Keratinocyte (primary cell): ENCODE results near the gene AMZ1.

Source experiments
- CTCF ChIP-seq, 3 experiments: IDR thresholded peaks in 1 of 3; conservative IDR thresholded peaks in 1 of 3; optimal IDR thresholded peaks in 1 of 3; 2 replicates in 2 of 3; 3 replicates in 1 of 3; pipeline versions ENCODE3 to v1.5.1; 2011; ENCODE audit warnings: low read length in 3 of 3, mild to moderate bottlenecking in 3 of 3, moderate library complexity in 2 of 3, control low read depth in 1 of 3, inconsistent platforms in 1 of 3; ENCODE audit not compliant: insufficient read depth in 2 of 3; ENCODE audit errors: extremely low read depth in 1 of 3
- EZH2 ChIP-seq: IDR thresholded peaks from one replicate; pipeline ENCODE4 v1.6.1; 2012; ENCODE audit warnings: inconsistent platforms, mild to moderate bottlenecking, low read length, moderate library complexity

GRCh38 chr7:2670171-2670570 lies 17.8 kb upstream of the AMZ1 start:
- no peak for TF ChIP-seq EZH2
- TF ChIP-seq CTCF (optimal IDR thresholded peaks at IDR 0.05 in 1 of 3, IDR thresholded peaks at IDR 0.05 in 1 of 3, conservative IDR thresholded peaks at IDR 0.05 in 1 of 3; ENCODE audit: extremely low read depth in 1 of 3, insufficient read depth in 2 of 3, low read length in 3 of 3): no peak
